PFSK-1 (cell line): ENCODE results near the gene PRSS21.

Source experiments
- FOXP2 ChIP-seq: optimal IDR thresholded peaks from 2 replicates; pipeline ENCODE3; 2011; ENCODE audit warnings: borderline replicate concordance, control low read depth, inconsistent platforms; ENCODE audit not compliant: insufficient read depth; ENCODE audit errors: extremely low read length, extremely low read depth
- POLR2AphosphoS5 ChIP-seq: IDR thresholded peaks from 2 replicates; pipeline ENCODE4 v1.6.1; 2012; ENCODE audit warnings: low read depth, mild to moderate bottlenecking, control low read depth, low read length, moderate library complexity
- REST ChIP-seq, 2 experiments: IDR thresholded peaks; 2 replicates each; pipeline versions ENCODE4 v1.6.1 to v1.8.0; 2011 to 2012; ENCODE audit warnings: low read depth in 2 of 2, low read length in 2 of 2, control low read depth in 1 of 2, inconsistent platforms in 1 of 2, mild to moderate bottlenecking in 1 of 2, moderate library complexity in 1 of 2; ENCODE audit not compliant: insufficient read depth in 1 of 2
- SIN3A ChIP-seq: IDR thresholded peaks from 2 replicates; pipeline ENCODE4 v1.6.1; 2012; ENCODE audit warnings: mild to moderate bottlenecking, low read length, moderate library complexity, borderline replicate concordance; ENCODE audit not compliant: insufficient read depth
- TAF1 ChIP-seq: IDR thresholded peaks from 2 replicates; pipeline ENCODE4 v1.6.1; 2012; ENCODE audit warnings: low read length, control low read depth, borderline replicate concordance; ENCODE audit not compliant: insufficient read depth

The PRSS21 gene

DNA sequence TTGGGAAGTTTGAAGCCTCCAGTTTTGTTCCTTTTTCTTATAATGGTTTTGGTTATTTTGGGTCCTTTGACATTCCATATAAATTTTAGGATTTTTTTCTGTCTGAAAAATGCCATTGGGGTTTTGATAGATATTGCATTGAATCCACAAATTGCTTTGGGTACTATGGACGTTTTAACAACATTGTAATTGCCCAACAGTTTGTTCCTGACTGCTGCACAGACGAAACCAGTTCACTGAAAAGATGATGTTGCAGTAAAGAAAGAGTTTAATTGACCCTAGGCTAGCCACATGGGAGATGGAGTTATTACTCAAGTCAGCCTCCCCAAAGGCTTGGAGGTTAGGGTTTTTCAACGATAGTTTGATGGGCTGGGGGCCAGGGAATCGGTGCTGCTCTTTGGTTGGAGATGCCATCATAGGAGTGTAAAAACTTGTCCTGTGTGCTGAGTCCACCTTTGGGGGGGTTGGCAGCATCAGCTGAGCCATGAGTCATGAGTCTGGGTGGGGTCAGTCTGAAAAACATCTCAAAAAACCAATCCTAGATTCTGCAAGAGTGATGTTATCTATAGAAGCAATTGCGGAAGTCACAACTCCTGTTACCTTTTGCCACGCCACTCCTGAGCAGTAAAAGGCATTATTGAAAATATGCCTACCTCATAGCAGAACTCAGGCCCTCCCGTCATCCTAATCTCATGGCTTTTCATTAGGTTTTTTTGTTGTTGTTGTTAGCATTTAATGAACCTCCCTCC, 21.5 kb upstream of the PRSS21 start:
- TF ChIP-seq POLR2AphosphoS5 (no peak), TAF1 (no peak), FOXP2 (no peak), REST (IDR thresholded peaks at IDR 0.05; ENCODE audit: insufficient read depth in 1 of 2, low read depth in 2 of 2, low read length in 2 of 2) (no peak), SIN3A (no peak)

GRCh38 chr16:2798723-2799204, 18.3 kb upstream of the PRSS21 start:
- TF ChIP-seq POLR2AphosphoS5 (no peak), REST (IDR thresholded peaks at IDR 0.05; ENCODE audit: insufficient read depth in 1 of 2, low read depth in 2 of 2, low read length in 2 of 2) (no peak), TAF1 (no peak), FOXP2 (no peak), SIN3A (no peak)

DNA sequence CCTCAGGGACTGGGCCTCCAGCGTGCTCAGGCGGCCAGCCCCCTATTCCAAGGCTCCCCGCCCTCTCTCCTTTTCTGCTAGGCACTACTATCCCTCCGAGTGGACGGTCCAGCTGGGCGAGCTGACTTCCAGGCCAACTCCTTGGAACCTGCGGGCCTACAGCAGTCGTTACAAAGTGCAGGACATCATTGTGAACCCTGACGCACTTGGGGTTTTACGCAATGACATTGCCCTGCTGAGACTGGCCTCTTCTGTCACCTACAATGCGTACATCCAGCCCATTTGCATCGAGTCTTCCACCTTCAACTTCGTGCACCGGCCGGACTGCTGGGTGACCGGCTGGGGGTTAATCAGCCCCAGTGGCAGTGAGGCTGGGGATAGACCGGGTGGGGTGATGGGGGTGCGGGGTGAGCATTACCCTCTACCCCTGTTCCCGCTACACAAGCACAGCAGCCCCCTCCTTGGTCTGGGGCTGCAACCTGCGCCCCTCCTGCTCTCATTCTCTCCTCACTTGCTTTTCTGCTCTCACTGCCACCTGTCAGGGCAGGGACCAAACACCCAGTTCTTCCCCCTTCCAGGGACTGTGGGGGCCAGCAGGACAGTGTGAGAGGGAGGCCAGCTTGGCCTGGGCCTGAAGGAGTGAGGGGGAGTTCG, 17.7 kb upstream of the PRSS21 start:
- TF ChIP-seq TAF1 = no peak

DNA sequence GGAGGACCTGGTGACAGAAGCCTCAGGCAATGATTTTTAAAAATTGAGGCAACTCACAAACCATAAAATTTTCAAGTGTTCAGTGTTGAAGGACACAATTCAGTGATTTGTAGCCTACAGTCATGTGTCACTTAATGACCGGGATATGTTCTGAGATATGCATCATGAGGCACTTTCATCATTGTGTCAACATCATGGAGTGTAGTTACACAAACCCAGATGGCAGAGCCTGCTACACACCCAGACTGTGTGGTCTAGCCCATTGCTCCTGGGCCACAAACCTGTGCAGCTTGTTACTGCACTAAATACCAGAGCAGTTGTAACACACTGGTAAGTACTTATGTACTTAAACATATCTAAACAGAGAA, 17.2 kb upstream of the PRSS21 start:
- no peak for TF ChIP-seq FOXP2
- no peak for TF ChIP-seq REST (IDR thresholded peaks at IDR 0.05; ENCODE audit: insufficient read depth in 1 of 2, low read depth in 2 of 2, low read length in 2 of 2)
- TF ChIP-seq SIN3A = no peak
- TF ChIP-seq TAF1 = no peak
- TF ChIP-seq POLR2AphosphoS5 = no peak

GRCh38 chr16:2803545-2804195, 13.4 kb upstream of the PRSS21 start:
- no peak for TF ChIP-seq SIN3A
- no peak for TF ChIP-seq POLR2AphosphoS5
- TF ChIP-seq FOXP2 = no peak
- no peak for TF ChIP-seq TAF1
- TF ChIP-seq REST (IDR thresholded peaks at IDR 0.05; ENCODE audit: insufficient read depth in 1 of 2, low read depth in 2 of 2, low read length in 2 of 2) = no peak
